ENCODE data around the gene ZBTB8A. TPM values are rescaled to one million over a fixed set of nuclear protein-coding genes. Genes with fewer than 3 reads are reported as not detected.

Gene ZBTB8A
- total RNA-seq (2014; rRNA removed) (1.7 and 3.5 TPM in 2 replicates), Bru-seq, nascent RNA (percentile 63 among the genes with signal in this experiment), BruChase-seq, experiment 1, labeled RNA remaining after a 6-hour chase (percentile 86 among the genes with signal in this experiment), BruChase-seq, experiment 2, labeled RNA remaining after a 2-hour chase (percentile 79 among the genes with signal in this experiment)
- long read RNA-seq, full-length matches to known transcripts: 9 of 12 reads
- long read RNA-seq, partial matches to known transcripts: 0 of 12 reads
- long read RNA-seq, other reads (novel, unspliced or antisense): 3 of 12 reads

- DNase-seq: peak; percentile 63
- TSS peak; percentile 62 for BruUV-seq (replicated peaks)
These were observed at the start of gene ZBTB8A for GRCh38 chr1:32538887-32539583. TSS of gene ZBTB8A (plus strand) at chr1:32539427. CDS start at chr1:32592932, 53,505 bp downstream.

GRCh38 chr1:32489774-32490454, 49.3 kb upstream of the ZBTB8A start:
- no peaks in the 10 kb centered on the region for H4K20me1 ChIP-seq (ENCODE audit: low read length)
- POLR2A ChIA-PET (ENCODE audit: unreplicated experiment): no interaction called here
- no peak overlapping the region for H3K9ac ChIP-seq (ENCODE audit: low read length)
- no peaks in the 10 kb centered on the region for H3K27me3 ChIP-seq (ENCODE audit: low read length)
- intact Hi-C loops (cut with micrococcal nuclease): no loop called here
- no peak overlapping the region for H3K27ac ChIP-seq (ENCODE audit: low read length)
- DNase-seq (no peak), ATAC-seq (no peak)
- H2AFZ ChIP-seq (ENCODE audit: low read length): no peak overlapping the region
- H3F3A ChIP-seq (ENCODE audit: low read length, unreplicated experiment): no peaks in the 10 kb centered on the region
- H3K9me3 ChIP-seq (ENCODE audit: low read length): no peaks in the 10 kb centered on the region
- H3K4me1 ChIP-seq (ENCODE audit: insufficient read depth, low read length): peaks cover 12% of the 10 kb centered on the region
- H3K4me3 ChIP-seq (ENCODE audit: low read length): no peak overlapping the region
- CTCF ChIA-PET: no interaction called here
- H3K36me3 ChIP-seq (ENCODE audit: low read depth, low read length): no peaks in the 10 kb centered on the region
- no peak overlapping the region for H3K4me2 ChIP-seq (ENCODE audit: low read length)
- TF ChIP-seq, protein P1, sequence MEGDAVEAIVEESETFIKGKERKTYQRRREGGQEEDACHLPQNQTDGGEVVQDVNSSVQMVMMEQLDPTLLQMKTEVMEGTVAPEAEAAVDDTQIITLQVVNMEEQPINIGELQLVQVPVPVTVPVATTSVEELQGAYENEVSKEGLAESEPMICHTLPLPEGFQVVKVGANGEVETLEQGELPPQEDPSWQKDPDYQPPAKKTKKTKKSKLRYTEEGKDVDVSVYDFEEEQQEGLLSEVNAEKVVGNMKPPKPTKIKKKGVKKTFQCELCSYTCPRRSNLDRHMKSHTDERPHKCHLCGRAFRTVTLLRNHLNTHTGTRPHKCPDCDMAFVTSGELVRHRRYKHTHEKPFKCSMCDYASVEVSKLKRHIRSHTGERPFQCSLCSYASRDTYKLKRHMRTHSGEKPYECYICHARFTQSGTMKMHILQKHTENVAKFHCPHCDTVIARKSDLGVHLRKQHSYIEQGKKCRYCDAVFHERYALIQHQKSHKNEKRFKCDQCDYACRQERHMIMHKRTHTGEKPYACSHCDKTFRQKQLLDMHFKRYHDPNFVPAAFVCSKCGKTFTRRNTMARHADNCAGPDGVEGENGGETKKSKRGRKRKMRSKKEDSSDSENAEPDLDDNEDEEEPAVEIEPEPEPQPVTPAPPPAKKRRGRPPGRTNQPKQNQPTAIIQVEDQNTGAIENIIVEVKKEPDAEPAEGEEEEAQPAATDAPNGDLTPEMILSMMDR (conservative IDR thresholded peaks at IDR 0.05; ENCODE audit: low read depth, low read length): no peak
- TF ChIP-seq EZH2phosphoT487 (IDR thresholded peaks at IDR 0.05; ENCODE audit: borderline replicate concordance, low read length): no peak
- TF ChIP-seq EZH2 (IDR thresholded peaks at IDR 0.05; ENCODE audit: low read length, unreplicated experiment): no peak
- BruUV-seq (replicated peaks): no TSS peak
- no peaks in the 10 kb centered on the region for H3K79me2 ChIP-seq (ENCODE audit: low read length)
- H3K9me2 ChIP-seq (replicated peaks; ENCODE audit: low read length): no peaks in the 10 kb centered on the region

More at GRCh38 chr1:32538887-32539583, at the start of gene ZBTB8A:
- ChIA-PET CTCF (interaction anchor here (0.6 kb wide), 1 partner anchor 19 kb away, joined by 8 read pairs; no protein-coding TSS in a partner anchor), POLR2A (ENCODE audit: unreplicated experiment) (no interaction called here)
- Histone ChIP-seq H4K20me1 (ENCODE audit: low read length) (no peaks in the 10 kb centered on the region), H3K4me3 (ENCODE audit: low read length) (peak within 1 kb of the TSS; percentile 96), H3K4me1 (ENCODE audit: insufficient read depth, low read length) (peaks cover 14% of the 10 kb centered on the region), H3F3A (ENCODE audit: low read length, unreplicated experiment) (peaks cover 3% of the 10 kb centered on the region), H3K27me3 (ENCODE audit: low read length) (no peaks in the 10 kb centered on the region), H3K9me3 (ENCODE audit: low read length) (no peaks in the 10 kb centered on the region), H3K9ac (ENCODE audit: low read length) (peak within 1 kb of the TSS; percentile 76), H3K79me2 (ENCODE audit: low read length) (peaks cover 21% of the 10 kb centered on the region), H3K36me3 (ENCODE audit: low read depth, low read length) (no peaks in the 10 kb centered on the region), H3K9me2 (replicated peaks; ENCODE audit: low read length) (no peaks in the 10 kb centered on the region), H3K27ac (ENCODE audit: low read length) (peak within 1 kb of the TSS; percentile 61), H3K4me2 (ENCODE audit: low read length) (peak within 1 kb of the TSS; percentile 99), H2AFZ (ENCODE audit: low read length) (peak within 1 kb of the TSS; percentile 100)
- intact Hi-C loops (cut with micrococcal nuclease): no loop called here
- ATAC-seq: peak; percentile 70
- TF ChIP-seq, protein P1 (conservative IDR thresholded peaks at IDR 0.05; ENCODE audit: low read depth, low read length): 0 out of 2 replicates have a peak, but pooled peaks have one; percentile 21
- no peak for TF ChIP-seq EZH2phosphoT487 (IDR thresholded peaks at IDR 0.05; ENCODE audit: borderline replicate concordance, low read length)
